HTERT RPE-1 (cell line): ENCODE measurements around the gene CNTN5.

ENCODE experiments used
- in situ Hi-C: fragments of 300-500 bp; cut with MboI; formaldehyde crosslinking; loops from 4 replicates; pipeline ENCODE4 v1.14.3; 2020; ENCODE audit warnings: low sequenced_read_pairs

The CNTN5 gene

DNA sequence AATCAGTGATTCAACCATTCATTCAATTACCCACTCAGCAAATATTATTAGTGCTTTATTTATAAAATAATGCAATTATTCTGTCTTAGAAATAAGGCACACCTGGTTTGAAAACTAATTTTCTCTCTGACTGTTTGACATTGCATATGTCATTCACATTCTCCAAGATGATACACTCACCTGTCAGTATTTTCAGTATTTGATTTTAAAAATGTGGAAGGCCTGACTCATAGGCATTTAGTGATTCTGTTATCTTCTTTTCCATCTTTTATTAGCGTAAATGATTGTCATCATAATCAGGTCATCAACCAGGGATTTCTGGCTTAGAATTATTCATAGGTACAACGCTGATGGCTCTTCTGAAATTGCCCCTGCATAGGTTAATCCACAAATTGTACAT lies 480.9 kb downstream of the CNTN5 start:
- in situ Hi-C loops: no loop called here

- in situ Hi-C loops: no loop called here
Measured at GRCh38 chr11:99505316-99505715, 484.6 kb downstream of the CNTN5 start.

DNA sequence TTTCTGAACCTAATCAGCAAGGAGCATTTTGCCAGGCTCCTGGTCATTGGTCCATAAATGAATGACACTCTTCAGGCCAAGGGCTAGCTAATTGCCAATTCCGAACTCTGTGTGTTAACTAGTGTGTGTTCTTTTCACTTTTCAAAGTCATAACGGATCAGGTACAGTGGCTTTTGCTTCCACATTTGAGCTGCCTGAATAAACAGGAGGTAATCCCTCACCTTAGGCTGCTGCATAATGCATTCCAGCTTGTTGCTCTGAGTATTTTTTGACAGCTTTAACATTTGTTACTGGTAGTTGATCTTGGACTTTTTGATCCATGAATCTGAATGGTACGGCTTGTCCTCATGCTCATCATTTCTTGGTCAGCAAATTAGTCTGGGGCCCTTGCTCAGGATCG lies 485.1 kb downstream of the CNTN5 start:
- in situ Hi-C loops: no loop called here

DNA sequence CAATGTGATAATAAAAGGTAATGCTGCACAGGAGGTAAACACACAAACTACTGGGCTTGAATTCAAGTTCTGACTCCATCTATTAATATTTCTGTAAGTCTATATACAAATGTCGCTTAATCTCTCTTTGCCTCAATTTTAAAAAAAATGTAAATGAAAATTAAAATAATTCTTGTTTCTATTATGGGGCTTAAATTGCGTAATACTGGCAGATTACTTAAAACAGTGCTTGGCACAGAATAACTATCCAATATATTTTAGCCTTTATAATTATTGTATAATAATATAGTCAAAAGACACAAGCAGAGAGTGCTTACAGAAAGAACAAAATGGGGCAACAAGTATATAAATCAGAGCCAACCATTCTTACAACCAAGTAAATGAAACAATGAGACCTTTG lies 489.1 kb downstream of the CNTN5 start:
- in situ Hi-C loops: no loop called here

DNA sequence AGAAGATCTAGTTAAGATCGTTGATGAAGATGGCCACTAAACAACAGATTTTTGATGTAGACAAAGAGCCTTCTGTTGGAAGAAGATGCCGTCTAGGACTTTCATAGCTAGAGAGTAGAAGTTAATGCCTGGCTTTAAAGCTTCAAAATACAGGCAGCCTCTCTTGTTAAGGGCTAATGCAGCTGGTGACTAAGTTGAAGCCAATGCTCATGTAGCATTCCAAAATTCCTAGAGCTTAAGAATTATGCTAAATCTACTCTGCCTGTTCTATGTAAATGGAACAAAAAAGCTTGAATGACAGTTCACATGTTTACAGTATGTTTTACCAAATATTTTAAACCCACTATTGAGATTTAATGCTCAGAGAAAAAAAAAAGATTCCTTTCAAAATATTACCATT lies 492.6 kb downstream of the CNTN5 start:
- in situ Hi-C loops: no loop called here

DNA sequence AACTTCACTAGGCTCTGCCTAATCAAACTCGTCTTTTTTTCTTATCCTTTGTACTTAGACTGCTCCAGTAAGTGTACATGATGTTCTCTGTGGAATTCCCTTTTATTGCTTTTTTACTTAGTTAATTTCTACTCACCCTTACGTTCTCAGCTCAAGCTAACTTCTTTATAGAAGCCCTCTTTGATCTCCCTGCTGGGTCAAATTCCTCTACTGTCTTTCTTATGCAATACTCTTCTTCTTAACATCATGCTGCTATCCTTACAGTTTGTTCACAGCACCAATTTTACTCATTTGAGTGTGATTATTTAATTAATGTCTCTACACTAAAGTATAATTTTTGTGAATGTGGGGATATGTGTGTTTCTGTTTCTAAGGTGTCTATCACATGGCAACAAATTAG lies 498.3 kb downstream of the CNTN5 start:
- in situ Hi-C loops: no loop called here

GRCh38 chr11:99522467-99523173 lies 501.9 kb downstream of the CNTN5 start:
- in situ Hi-C loops: no loop called here

GRCh38 chr11:99531468-99531867 lies 510.7 kb downstream of the CNTN5 start:
- in situ Hi-C loops: no loop called here

DNA sequence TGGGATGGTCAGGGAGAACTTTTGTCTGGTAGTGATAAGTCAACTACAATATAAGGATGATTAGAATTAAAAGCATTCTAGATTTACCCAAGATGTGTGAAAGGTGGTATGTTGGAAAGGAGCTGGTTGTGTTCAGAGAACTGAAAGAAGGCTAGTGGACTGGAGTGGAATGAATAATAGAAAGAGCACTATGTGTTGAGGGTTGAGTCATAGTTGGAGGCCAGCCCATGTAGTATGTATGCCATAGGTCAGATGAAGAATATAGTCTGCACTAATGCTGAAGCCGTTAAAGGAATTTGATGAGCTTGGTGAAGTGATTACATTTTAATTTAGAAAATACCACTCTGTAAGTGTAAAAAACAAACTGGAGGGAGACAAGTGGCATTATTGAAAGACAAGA lies 514.1 kb downstream of the CNTN5 start:
- in situ Hi-C loops: no loop called here

GRCh38 chr11:99535406-99535805 lies 514.7 kb downstream of the CNTN5 start:
- in situ Hi-C loops: no loop called here

GRCh38 chr11:99535819-99536218 lies 515.1 kb downstream of the CNTN5 start:
- in situ Hi-C loops: no loop called here

DNA sequence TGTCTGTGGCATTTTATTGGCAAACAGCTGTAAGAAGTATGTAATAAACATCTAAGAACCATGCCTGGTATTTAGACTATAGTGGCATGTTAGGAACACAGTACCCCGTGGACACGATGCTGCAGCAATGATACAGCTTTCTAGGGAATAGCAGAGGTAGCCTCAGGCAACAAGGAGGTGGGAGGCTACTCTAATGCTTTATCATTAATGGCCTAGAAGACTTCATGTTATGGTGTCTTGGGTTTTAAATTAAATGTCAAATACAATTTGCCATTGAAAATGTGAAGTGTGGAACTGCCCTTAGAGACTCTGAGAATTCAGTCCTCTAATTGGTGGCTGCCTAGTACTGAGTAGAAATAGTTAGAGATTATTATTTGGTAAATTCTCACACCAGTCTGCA lies 516.9 kb downstream of the CNTN5 start:
- in situ Hi-C loops: no loop called here

GRCh38 chr11:99545616-99546015 lies 524.9 kb downstream of the CNTN5 start:
- in situ Hi-C loops: no loop called here

DNA sequence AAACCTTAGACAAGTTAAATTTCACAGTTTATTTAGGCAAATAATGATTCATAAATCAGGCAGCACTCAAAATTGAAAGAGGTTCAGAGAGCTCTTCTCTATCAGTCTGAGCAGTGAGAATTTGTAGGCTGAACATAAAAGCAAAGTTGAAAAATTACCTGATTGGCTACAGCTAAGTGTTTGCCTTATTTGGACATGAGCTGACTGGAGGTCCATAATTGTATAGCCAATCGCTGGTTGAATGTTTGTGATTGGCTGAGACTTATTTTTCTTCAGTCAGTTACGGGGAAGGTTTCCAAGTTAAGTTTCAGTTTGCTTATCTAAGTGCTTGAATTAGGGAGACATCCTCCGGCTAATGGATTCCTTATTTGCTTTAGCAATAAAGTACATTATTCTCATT lies 527.5 kb downstream of the CNTN5 start:
- in situ Hi-C loops: no loop called here

DNA sequence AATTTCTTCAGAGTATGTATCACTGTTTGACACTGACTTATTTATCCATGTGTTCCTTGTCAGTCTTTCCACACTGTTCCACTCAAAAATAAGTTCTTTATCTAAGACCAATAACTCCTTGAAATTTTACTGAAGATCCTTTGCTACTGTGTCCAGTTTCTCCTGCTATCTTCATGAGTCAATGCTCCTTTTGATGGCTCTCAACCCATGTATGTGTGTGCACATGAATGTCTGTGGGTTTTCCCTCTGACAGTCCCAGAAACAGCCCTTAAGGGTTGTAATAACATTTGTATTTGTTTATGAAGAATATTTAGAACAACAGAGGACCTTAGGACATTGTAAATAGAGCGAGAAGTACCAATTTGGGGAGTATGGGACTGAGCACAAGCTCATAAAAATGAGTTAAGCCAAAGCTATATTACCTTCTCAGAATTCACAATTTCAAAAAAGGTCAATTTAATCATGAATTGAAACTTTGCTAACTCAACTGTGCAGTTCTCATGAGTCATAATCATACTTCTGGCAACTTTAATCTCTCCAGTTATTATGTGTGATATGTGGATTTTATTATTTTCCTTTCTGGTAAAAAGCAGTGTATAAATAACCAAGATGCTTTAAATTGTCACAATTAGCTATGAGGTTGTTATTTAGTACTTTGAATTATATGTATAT lies 533.6 kb downstream of the CNTN5 start:
- in situ Hi-C loops: no loop called here

- in situ Hi-C loops: no loop called here
Measured at GRCh38 chr11:99555486-99555885, 534.7 kb downstream of the CNTN5 start.

DNA sequence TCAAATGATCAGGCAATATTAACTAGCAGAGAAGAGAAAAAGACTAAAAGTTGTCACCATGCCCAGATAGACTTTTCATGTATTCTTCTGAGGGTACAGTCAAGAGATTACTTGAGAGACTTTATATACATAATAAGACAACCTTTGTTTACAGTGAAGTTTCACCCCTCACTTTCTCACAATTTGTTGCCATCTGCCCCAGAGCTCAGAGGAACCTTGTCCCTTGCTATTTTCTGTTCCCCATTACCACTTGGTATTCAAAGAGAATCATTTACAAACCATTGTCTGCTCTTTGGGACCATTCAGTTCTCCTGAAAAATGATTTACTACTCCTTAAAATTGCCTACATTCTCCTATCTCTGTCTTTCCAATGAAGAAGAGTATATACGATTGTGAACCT lies 544.6 kb downstream of the CNTN5 start:
- in situ Hi-C loops: no loop called here

- in situ Hi-C loops: no loop called here
Measured at GRCh38 chr11:99567334-99567956, 546.7 kb downstream of the CNTN5 start.

DNA sequence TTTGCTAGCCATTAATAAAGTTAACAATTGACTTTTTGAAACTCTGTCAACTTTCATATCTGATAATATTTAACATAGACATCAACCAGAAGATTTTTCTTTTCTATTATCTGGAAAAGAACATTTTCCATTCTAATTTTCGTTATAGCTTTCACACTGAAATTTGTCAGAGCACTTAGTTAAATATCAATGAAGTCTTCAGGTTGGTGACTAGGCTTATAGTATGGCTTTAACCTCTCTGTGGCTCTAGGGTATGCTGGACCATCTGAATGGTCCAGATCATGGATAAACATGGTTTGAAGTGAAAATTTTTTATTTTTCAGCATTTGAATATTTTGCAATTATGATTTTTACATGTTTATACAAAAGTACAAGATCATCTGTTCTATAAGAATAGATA lies 548.1 kb downstream of the CNTN5 start:
- in situ Hi-C loops: no loop called here

DNA sequence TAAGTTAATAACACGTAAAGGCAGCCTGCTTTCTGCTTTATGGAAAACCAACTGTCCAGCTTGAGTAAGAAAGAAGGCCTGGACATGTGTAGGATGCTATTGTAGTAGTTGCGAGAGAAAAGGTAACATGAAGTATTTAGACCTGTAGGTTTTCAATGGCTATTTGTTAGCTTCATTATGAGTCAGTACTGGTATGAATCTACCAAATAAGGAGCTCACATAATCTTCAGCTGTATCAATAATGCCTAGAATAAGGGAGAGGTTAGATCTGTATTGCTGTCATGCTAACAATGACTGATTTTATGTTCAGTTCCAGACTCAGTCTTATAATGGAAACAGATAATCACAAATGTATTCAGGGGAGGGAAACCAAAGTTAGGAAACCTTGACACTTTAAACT lies 550.3 kb downstream of the CNTN5 start:
- in situ Hi-C loops: no loop called here

DNA sequence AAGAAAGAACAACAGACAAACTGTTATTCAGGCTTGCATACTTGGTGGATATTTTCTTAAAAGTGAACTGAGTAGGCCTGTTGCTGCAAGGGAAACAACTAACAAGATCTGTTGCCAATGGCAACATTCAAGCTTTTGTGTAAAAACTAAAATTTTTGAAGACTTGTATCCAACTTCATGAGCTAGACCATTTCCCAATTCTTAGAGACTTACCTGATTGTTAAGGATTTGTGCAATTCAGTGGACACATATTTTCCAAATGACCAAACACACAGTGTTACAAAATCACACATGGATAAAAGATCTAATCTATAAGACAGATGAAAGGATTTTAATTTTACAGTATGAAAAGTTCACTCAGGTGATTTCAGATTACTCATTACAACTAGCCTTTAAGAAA lies 564.1 kb downstream of the CNTN5 start:
- in situ Hi-C loops: no loop called here

DNA sequence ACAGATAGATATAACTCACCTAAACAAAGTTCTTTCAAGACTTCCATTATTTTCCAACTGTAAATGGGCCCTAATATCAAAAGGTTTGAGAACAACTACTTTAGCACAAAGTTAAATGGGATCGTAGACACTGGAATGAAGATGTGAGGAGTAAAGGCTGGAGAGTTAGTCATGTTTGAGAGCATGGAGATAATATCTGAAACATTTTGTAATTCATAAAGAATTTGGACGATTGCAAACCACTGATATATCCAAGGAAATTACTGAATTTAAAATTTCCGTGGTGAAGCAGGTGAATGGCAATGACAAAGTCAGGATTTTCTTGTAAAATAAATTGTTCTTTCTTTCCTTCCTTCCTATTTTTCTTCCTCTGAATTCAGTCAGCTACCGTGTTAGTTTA lies 564.9 kb downstream of the CNTN5 start:
- in situ Hi-C loops: no loop called here
